ENCODE results near the gene SVOPL.

SVOPL gene

DNA sequence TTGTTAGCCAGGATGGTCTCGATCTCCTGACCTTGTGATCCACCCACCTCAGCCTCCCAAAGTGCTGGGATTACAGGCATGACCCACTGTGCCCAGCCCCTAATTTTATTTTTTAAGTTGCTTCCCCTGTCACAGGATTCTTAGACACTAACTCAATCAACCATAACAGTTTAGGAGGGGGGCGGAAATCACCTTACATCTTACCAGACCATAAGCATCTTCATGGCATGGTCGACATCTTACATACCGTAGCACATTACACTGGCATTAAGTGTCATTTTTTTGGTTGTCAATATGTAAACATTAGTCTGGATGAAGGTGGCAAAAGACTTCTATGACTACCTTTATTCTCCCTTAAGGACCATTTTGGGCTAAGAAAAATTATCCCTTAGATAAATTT, 145.5 kb downstream of the SVOPL start:
- DNase-seq = no peak

DNA sequence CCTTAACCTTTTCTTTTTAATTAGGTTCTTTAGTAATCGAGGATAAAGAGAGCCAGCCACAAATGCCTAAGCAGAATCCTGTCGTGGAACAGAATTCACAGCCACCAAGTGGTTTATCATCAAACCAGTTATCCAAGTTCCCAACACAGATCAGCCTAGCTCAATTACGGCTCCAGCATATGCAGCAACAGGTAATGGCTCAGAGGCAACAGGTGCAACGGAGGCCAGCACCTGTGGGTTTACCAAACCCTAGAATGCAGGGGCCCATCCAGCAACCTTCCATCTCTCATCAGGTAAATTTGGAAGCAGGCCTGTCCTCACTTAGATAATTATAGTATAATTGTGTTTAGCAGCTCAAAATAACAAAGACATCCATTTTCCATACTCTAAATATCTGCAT, 146.5 kb downstream of the SVOPL start:
- DNase-seq = no peak

DNA sequence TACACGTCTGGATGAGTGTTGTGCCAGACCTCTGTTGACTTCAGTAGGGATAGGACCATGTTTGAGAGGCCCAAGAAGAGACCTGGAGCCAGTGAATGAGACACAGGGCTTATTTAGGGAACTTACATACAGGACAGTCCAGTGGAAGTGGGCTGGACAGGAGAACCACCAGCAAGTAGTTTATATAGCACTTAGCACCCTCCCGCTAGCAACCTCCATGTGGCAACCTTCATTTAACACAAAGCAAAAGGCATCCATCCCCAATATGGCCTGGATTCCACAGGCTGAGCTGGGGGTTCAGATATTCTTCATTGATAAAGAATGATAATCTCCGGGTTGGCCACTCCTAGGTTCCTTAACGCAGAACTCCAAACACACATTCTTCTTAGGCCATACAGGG, 147.4 kb downstream of the SVOPL start:
- no peak for DNase-seq

DNA sequence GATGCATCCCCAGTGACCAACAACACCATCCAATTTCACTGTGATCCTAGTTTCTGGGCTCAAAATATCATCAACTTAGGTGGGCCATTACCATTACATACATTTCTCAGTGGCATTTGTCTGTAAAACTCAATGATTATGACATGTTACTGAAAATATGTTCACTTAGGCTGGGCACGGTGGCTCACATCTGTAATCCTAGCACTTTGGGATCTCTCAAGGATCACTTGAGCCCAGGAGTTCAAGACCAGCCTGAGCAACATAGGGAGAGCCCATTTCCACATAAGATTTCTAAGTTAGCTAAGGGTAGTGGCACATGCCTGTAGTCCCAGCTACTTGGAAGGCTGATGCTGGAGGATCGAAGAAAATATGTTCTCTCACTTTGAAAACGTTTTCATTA, 150.1 kb downstream of the SVOPL start:
- no peak for DNase-seq

DNA sequence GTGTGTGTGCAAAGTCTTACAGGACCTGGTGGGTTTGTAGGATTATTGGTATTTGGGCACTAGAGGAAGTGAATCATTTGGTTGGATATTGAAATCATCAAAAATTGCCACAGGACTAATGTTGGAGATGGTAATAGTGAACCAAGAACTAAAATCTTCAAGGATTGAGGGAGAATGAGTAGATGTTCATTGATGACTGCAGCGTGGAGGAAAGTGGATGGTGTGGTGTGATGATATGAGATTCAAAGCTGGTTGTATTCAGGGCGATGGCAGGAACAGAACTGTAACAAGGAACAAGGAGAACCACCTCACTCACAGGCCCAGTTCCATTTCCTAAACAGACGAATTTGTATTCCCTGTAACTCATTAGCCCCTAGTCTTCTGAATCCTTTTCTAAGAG, 150.8 kb downstream of the SVOPL start:
- no peak for DNase-seq

DNA sequence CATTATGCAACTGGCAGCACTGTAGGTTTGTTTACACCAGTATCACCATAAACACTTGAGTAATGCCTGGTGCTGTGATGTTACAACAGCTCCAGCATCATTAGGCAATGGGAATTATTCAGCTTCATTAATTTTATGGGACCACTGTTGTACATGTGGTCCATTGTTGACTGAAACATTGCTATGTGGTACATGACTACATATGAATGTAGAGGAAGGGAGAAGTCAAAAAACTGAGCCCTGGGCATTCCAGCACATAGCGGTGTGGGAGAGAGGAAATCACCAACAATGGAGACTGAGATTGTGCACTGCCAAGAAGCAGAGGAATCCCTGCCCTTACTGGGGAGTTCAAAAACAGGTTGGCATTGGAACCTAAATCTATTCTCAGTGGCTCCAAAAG, 152.1 kb downstream of the SVOPL start:
- DNase-seq = no peak

DNA sequence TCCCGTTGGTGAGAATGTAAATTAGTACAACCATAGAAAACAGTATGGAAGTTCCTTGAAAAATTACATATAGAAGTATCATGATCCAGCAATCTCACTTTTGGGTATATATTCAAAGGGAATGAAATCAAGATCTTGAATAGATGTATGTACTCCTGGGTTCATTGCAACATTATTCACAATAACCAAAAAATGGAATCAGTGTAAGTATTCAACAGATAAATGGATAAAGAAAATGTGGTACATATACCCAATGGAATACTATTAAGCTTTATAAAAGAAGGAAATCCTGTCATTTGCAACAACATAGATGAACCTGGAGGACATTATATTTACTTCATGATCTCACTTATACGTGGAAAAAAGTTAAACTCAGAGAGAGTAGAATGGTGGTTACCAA, 154.3 kb downstream of the SVOPL start:
- no peak for DNase-seq

DNA sequence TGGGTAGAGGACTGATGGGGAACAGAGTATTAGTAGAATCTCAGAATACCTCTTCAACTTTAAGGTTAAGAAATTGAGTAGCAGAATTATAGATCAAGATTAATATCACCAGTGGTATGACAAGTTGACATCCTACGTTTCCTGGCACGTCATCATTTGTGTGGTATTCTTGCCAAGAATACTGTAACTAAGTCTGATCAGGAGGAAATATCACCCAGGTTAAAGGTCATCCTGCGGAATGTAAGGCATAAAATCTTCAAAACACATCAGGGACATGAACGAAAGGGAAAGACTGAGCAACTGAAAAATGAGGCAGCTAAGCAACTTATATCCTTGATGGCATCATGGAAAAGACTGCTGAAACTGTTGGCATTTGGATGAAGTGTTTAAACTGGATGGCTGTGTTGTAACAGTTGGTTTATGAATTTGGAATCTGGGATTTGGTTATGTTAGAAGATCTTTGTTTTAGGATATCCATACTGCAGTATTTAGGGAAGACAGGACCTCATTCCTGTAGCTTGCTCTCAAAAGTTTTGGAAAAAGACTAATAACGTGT, 155.0 kb downstream of the SVOPL start:
- DNase-seq = no peak

DNA sequence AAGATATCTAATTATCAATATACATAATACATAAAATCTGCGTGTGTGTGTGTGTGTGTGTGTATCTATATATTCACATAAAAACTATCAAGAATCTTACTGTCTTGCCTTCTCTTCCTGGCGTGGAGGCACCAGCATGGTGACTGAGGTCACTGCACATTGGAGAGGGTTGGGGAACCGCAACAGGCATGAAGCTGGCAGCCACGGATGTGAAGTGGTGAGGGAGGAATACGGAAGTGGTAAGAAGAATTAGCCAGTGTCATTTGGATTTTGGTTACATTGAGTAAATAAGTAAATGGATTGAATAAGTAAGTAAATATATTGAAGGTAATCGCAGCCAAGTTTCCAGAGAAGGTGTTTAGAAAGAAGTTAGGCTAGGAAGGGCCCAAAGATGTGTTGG, 156.0 kb downstream of the SVOPL start:
- DNase-seq = no peak

Measured in CD4-positive, alpha-beta T cell treated with Interleukin-6 for 4 hours (primary cell).